Measurements from ENCODE around the gene TBC1D2B. TPM values are rescaled to one million over a fixed set of nuclear protein-coding genes. Genes with fewer than 3 reads are reported as not detected.
"Not testable (repeated sequence)": the region's sequence is repeated elsewhere in the genome, so short reads cannot be mapped to it uniquely, and the experiment has no call there.

TBC1D2B gene
- total RNA-seq, 6 donors from 2014 or later: 31.5 to 103 (median 64.2) TPM

DNA sequence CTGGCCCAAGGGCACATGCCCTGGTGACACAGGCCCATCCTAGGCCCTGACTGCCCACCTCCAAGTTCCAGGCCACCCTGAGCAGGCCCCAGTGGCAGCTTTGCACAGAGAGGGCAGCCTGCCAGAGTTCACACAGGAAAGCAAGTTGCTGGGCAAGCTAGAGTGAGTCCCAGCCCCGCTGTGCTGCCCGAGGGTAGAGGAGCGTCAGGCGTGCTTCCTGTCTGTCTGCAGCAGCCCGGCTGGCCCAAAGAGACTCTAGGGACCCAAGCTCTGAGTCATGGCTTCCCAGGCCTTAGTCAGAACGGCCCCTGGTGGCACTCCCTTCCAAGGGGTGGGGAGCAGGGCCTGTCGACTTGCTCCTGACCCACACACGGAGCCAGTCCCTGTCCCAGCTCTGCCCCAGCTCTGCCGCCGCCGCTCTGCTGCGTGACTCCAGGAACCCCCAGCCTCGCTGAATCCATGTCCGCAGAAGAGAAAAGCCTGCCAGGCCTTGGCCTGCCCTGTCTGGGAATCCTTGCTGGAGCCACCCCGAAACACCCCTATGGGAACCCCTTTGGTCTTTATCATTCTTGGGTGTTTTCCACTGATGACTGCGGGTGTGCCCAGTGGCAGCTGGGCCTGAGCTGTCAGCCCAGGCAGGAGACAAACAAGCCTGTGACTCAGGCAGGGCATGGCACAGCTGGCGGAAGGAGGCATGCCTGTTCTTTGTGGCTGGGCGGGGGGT, 83.4 kb downstream of the TBC1D2B start:
- WGBS, 2 donors: 65 to 70% methylated on average over 4 to 17 of the region's 18 CpGs
- not testable (repeated sequence) for H3K9me3 ChIP-seq, H3K27me3 ChIP-seq, H3K4me3 ChIP-seq
- Histone ChIP-seq H3K4me1 (peaks cover 21 to 35% (median 30%) of the 10 kb centered on the region in 4 donors), H3K36me3 (peaks cover 4 to 41% (median 21%) of the 10 kb centered on the region in 4 donors), H3K27ac (peak overlapping the region; percentile 65 to 81 (median 75))
- DNase-seq (peak in 1 of 2 donors; percentile 52), ATAC-seq (ENCODE audit: low FRiP score in 2 of 2) (peak; percentile 59 to 83)
- peak; percentile 23 to 45 for TF ChIP-seq POLR2AphosphoS5 (IDR thresholded peaks at IDR 0.05)

DNA sequence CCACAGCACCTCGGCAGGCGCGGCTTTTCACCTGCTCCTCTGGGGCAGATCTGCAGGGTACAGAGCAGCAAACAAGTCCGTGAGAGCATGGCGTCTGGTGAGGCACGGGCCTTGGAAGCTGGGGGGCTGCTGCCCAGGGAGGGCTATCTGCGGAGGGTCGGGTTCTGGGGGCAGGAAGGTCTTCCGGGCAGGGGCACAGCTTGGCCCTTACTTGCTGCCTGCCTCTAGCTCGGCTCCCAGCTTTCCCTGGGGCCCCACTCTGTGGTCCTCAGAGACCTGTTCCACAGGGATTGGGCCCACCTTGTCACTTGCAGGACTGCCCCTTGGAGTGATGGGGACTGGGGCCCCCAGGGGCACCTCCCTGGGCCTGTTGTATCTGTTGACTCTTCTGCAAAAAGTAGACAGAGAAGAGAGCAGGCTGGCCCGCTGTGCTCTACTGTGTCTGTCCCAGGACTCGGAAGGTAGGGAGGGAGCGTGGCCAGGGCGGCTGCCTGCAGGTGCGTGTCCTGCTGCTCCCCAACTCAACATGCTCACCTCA, 84.1 kb downstream of the TBC1D2B start:
- 94 to 96% methylated on average over 12 to 15 of the region's 15 CpGs for WGBS, 2 donors
- H3K36me3 ChIP-seq: peaks cover 4 to 34% (median 18%) of the 10 kb centered on the region in 4 donors
- H3K27me3 ChIP-seq: no peaks in the 10 kb centered on the region
- H3K27ac ChIP-seq: peak overlapping the region; percentile 65 to 81 (median 75)
- H3K4me1 ChIP-seq: peaks cover 21 to 35% (median 30%) of the 10 kb centered on the region in 4 donors
- ATAC-seq (ENCODE audit: low FRiP score in 2 of 2) (no peak), DNase-seq (no peak)
- H3K9me3 ChIP-seq: no peaks in the 10 kb centered on the region
- H3K4me3 ChIP-seq: no peak overlapping the region
- TF ChIP-seq, protein P1, sequence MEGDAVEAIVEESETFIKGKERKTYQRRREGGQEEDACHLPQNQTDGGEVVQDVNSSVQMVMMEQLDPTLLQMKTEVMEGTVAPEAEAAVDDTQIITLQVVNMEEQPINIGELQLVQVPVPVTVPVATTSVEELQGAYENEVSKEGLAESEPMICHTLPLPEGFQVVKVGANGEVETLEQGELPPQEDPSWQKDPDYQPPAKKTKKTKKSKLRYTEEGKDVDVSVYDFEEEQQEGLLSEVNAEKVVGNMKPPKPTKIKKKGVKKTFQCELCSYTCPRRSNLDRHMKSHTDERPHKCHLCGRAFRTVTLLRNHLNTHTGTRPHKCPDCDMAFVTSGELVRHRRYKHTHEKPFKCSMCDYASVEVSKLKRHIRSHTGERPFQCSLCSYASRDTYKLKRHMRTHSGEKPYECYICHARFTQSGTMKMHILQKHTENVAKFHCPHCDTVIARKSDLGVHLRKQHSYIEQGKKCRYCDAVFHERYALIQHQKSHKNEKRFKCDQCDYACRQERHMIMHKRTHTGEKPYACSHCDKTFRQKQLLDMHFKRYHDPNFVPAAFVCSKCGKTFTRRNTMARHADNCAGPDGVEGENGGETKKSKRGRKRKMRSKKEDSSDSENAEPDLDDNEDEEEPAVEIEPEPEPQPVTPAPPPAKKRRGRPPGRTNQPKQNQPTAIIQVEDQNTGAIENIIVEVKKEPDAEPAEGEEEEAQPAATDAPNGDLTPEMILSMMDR (IDR thresholded peaks at IDR 0.05): no peak
- TF ChIP-seq POLR2A (IDR thresholded peaks at IDR 0.05): no peak
- no peak for TF ChIP-seq POLR2AphosphoS5 (IDR thresholded peaks at IDR 0.05)
- no peak for TF ChIP-seq EP300 (IDR thresholded peaks at IDR 0.05)

DNA sequence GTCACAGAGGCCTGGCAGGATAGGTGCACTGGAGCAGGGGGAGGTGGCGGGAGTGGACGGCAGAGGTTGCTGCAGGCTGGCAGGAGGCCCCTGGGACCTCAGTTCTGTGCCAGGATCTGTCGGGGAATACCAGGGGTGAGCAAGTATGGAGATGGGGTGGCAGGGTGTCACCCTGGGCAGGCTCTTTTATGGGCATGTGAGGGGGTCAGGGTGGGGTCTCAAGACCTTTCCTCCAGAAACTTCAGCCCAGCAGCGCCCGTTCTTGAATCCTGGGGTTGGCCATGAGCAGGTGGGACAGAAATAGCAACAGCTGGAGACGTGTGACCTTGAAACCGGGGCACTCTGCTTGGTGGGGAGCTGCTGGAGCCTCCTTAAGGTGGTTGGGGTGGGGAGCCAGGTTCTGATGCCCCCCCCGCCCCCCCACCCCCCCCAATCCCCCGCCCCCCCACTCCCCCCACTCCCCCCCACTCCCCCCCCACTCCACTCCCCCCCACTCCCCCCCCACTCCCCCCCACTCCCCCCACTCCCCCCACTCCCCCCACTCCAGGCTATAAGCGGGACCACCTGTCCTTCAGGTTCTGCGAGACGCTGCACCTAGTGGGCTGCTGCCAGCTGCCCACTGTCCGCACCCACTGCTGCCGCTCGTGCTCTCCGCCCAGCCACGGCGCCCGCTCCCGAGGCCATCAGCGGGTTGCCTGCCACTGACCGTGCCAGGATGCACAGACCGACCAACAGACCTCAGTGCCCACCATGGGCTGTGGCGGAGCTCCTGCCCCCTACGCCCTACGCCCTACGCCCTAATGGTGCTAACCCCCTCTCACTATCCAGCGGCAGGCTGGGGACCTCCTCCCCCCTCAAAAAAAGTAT, 84.9 kb downstream of the TBC1D2B start:
- TF ChIP-seq POLR2AphosphoS5 (IDR thresholded peaks at IDR 0.05) (no peak), EP300 (IDR thresholded peaks at IDR 0.05) (no peak), POLR2A (IDR thresholded peaks at IDR 0.05) (no peak)
- TF ChIP-seq, protein P1 (IDR thresholded peaks at IDR 0.05): no peak
- H3K27ac ChIP-seq: peak overlapping the region in 3 of 4 donors; percentile 69 to 81 (median 81)
- peaks cover 3 to 26% (median 11%) of the 10 kb centered on the region in 4 donors for H3K36me3 ChIP-seq
- H3K9me3 ChIP-seq: no peaks in the 10 kb centered on the region
- DNase-seq: no peak
- WGBS, 2 donors: 87 to 88% methylated on average over 12 to 17 of the region's 28 CpGs
- no peak for ATAC-seq (ENCODE audit: low FRiP score in 2 of 2)
- peaks cover 21 to 35% (median 30%) of the 10 kb centered on the region in 4 donors for H3K4me1 ChIP-seq
- H3K4me3 ChIP-seq: no peak overlapping the region
- no peaks in the 10 kb centered on the region for H3K27me3 ChIP-seq

DNA sequence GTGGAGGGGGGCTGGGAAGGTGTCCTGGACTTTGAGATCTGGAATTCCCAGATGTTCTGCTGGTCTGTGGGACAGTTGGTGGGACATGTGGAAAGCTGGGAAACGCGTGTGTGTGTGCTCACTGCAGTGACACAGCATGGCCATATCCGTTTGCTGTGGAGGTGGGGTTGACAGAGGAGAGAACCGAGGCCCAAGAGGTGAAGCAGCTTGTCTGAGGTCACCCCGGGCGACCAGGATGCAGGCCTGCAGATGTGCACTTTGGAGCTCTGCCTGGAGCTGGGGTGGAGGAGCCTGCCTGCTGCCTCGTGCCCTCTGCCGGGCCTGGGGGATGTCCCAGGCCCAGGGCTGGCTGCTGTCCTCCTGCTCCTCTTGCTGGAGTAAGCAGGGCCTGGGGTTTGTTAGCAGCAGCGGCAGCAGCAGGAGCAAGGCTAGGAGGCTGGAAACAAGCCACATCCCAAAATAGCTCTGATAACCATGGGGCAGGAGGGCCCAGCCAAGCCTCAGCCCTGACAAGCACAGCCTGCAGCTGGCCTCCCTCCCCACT, 85.8 kb downstream of the TBC1D2B start:
- H3K4me3 ChIP-seq, H3K27me3 ChIP-seq, H3K9me3 ChIP-seq, DNase-seq: not testable (repeated sequence)
- peak overlapping the region; percentile 57 to 68 (median 60) for H3K27ac ChIP-seq
- peaks cover 21 to 35% (median 32%) of the 10 kb centered on the region in 4 donors for H3K4me1 ChIP-seq
- H3K36me3 ChIP-seq: peaks cover 0 to 17% (median 3%) of the 10 kb centered on the region in 4 donors
- 71 to 81% methylated on average over 6 to 9 of the region's 9 CpGs for WGBS, 2 donors
- TF ChIP-seq POLR2AphosphoS5 (IDR thresholded peaks at IDR 0.05): peak; percentile 24 to 28
- ATAC-seq (ENCODE audit: low FRiP score in 2 of 2): peak; percentile 6 to 30

DNA sequence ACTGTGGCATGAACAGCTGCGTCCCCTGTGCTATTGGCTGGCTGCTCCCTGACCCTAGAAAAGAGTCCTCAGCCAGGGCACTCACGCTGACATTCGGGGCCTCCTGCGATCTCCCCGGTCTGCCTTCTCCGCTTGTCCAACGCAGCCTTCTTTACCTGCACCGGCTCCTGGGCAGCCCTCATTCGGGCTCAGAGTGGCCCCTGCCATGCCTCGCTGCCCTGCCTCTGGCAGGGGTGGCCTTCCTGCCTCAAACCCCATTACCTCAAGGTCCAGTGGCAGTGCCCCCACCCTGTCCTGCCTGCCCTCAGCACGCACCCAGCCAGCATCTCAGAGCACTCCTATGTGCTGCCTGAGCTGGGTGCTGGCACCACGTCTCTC, 86.5 kb downstream of the TBC1D2B start:
- TF ChIP-seq, protein P1 (IDR thresholded peaks at IDR 0.05): no peak
- TF ChIP-seq POLR2AphosphoS5 (IDR thresholded peaks at IDR 0.05) (no peak), EP300 (IDR thresholded peaks at IDR 0.05) (no peak), POLR2A (IDR thresholded peaks at IDR 0.05) (no peak)
- 85 to 87% methylated on average over 10 to 11 of the region's 12 CpGs for WGBS, 2 donors
- no peaks in the 10 kb centered on the region for H3K9me3 ChIP-seq
- no peak for DNase-seq
- H3K27me3 ChIP-seq: no peaks in the 10 kb centered on the region
- peak overlapping the region; percentile 59 to 68 (median 62) for H3K27ac ChIP-seq
- H3K4me3 ChIP-seq: no peak overlapping the region
- ATAC-seq (ENCODE audit: low FRiP score in 2 of 2): no peak
- peaks cover 21 to 35% (median 31%) of the 10 kb centered on the region in 4 donors for H3K4me1 ChIP-seq
- peaks cover 0 to 11% (median 3%) of the 10 kb centered on the region in 4 donors for H3K36me3 ChIP-seq

All from upper lobe of left lung (tissue), 6 donors.